AG04450 (cell line): ENCODE measurements around the gene PRR14. TPM values are rescaled to one million over a fixed set of nuclear protein-coding genes. Genes with fewer than 3 reads are reported as not detected.
"Not testable (repeated sequence)": the region's sequence is repeated elsewhere in the genome, so short reads cannot be mapped to it uniquely, and the experiment has no call there.

Experiments used
- CTCF ChIA-PET: fragments of 300-600, 350-600 bp; formaldehyde crosslinking; extraction: SDS; loops from one replicate; lab custom pipeline; 2022; ENCODE audit warnings: antibody characterized with exemption, inconsistent platforms; lab: Charles Lee
- POLR2A ChIA-PET: fragments of 350-600 bp; formaldehyde crosslinking; extraction: SDS; loops from one replicate; lab custom pipeline; 2021; ENCODE audit warnings: antibody characterized with exemption, inconsistent platforms; lab: Yijun Ruan, JAX
- DNase-seq: peaks from one replicate; pipeline ENCODE4 v3.0.0-alpha.2; 2011; ENCODE audit warnings: low read depth, low spot score
- H3K27ac ChIP-seq: one replicate; pipeline ENCODE4 v1.5.1; 2012; ENCODE audit warnings: low read depth, low read length, control low read depth
- H3K27me3 ChIP-seq: one replicate; pipeline ENCODE4 v1.6.0; 2012; ENCODE audit warnings: low read length; ENCODE audit not compliant: control insufficient read depth, insufficient read depth
- H3K4me3 ChIP-seq: 2 replicates; pipeline ENCODE4 v1.5.1; 2011; ENCODE audit warnings: mild to moderate bottlenecking, low read depth, low read length, control low read depth
- H3K9me3 ChIP-seq: 2 replicates; pipeline ENCODE4 v1.5.1; 2012; ENCODE audit warnings: low read length; ENCODE audit not compliant: control insufficient read depth, insufficient read depth
- polyA plus RNA-seq: library from polyadenylated mRNA; depleted of rRNA; stranded (reverse); fragments of >200 nt; gene quantifications from 2 replicates; pipeline ENCODE4 v1.2.3, GENCODE V29; 2011
- TF ChIP-seq, protein P1 (sequence below): IDR thresholded peaks from 2 replicates; pipeline ENCODE4 v1.5.1; 2011; ENCODE audit warnings: low read depth, low read length, control low read depth, inconsistent platforms

PRR14 gene
- polyA plus RNA-seq, 1 experiment, result 4.9 TPM

GRCh38 chr16:30626236-30626635, 24.5 kb upstream of the PRR14 start:
- DNase-seq, result no peak
- TF ChIP-seq, protein P1, sequence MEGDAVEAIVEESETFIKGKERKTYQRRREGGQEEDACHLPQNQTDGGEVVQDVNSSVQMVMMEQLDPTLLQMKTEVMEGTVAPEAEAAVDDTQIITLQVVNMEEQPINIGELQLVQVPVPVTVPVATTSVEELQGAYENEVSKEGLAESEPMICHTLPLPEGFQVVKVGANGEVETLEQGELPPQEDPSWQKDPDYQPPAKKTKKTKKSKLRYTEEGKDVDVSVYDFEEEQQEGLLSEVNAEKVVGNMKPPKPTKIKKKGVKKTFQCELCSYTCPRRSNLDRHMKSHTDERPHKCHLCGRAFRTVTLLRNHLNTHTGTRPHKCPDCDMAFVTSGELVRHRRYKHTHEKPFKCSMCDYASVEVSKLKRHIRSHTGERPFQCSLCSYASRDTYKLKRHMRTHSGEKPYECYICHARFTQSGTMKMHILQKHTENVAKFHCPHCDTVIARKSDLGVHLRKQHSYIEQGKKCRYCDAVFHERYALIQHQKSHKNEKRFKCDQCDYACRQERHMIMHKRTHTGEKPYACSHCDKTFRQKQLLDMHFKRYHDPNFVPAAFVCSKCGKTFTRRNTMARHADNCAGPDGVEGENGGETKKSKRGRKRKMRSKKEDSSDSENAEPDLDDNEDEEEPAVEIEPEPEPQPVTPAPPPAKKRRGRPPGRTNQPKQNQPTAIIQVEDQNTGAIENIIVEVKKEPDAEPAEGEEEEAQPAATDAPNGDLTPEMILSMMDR, result no peak
- CTCF ChIA-PET, result no interaction called here

DNA sequence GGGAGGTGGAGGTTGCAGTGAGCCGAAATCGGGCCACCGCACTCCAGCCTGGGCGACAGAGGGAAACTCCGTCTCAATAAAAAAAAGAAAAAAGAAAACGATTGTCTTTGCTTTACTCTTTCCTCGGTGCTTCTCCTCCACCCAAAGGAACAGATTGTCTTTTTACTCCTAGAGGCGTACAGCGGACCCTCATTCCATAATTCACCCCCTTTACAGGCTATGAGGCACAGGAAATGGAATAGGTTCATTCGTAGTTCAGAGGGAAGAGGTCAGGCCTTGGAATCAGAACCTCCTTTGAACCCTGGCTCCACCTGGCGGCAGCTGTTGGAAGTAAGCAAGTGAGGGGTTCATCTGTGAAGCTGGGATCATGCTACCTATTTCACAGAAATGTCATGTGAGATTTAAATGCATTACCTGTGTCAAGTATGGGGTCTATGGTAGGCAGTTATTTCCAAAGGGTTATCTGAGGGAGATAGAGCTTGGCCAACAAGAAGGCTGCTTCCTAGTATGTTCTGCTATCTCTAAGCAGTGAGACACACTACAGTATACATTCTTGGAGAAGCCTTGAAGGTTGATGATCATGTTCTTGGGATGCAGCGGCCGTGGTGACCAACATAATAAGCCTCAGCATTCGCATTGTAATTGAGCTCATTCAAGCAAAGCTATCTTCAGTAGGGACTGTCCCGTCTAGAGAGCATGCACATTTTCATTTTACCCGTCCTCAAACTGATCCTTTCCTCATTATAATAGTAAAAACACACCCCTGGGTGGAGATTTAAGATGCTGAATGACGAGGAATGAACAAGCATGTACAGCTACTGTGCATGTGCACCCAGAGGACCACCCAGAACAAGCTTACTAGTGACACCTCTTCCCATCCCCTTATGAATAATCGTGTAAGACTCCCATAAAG, 21.9 kb upstream of the PRR14 start:
- H3K9me3 ChIP-seq, result peaks cover 10% of the 10 kb centered on the region
- peaks cover 5% of the 10 kb centered on the region for H3K27me3 ChIP-seq
- TF ChIP-seq, protein P1, result peak; percentile 94
- H3K27ac ChIP-seq, result no peak overlapping the region
- H3K4me3 ChIP-seq, result no peak overlapping the region
- peak; percentile 43 for DNase-seq
- ChIA-PET CTCF (interaction anchor here (0.7 to 3.9 kb wide), 23 partner anchors 13 to 546 kb away, joined by 3 to 45 read pairs (median 4); partner anchors contain the start of genes DCTPP1, ZNF747 and ZNF771), POLR2A (interaction anchor here (0.7 kb wide), 1 partner anchor 57 kb away, joined by 3 read pairs; no protein-coding TSS in a partner anchor)

More at GRCh38 chr16:30626236-30626635, 24.5 kb upstream of the PRR14 start:
- POLR2A ChIA-PET, result interaction anchor here (0.5 kb wide), 1 partner anchor 10 kb away, joined by 5 read pairs; no protein-coding TSS in a partner anchor
- H3K27me3 ChIP-seq, result peaks cover 11% of the 10 kb centered on the region
- peaks cover 14% of the 10 kb centered on the region for H3K9me3 ChIP-seq
- H3K27ac ChIP-seq, result no peak overlapping the region
- H3K4me3 ChIP-seq, result no peak overlapping the region

DNA sequence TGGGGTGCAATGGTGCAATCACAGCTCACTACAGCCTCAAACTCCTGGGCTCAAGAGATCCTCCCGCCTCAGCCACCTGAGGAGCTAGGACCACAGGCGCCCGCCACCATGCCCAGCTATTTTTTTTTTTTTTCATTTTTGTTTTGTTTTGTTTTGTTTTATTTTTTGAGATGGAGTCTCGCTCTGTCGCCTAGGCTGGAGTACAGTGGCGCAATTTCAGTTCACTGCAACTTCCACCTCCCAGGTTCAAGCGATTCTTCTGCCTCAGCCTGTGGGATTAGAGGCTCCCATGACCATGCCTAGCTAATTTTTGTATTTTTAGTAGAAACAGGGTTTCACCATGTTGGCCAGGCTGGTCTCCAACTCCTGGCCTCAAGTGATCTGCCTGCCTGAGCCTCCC, 18.3 kb upstream of the PRR14 start:
- not testable (repeated sequence) for H3K27me3 ChIP-seq, H3K4me3 ChIP-seq, DNase-seq, H3K27ac ChIP-seq, H3K9me3 ChIP-seq
- ChIA-PET POLR2A (interaction anchor here (0.6 kb wide), 2 partner anchors 10 to 27 kb away, joined by 3 to 4 read pairs; no protein-coding TSS in a partner anchor), CTCF (interaction anchor here (0.8 to 1.1 kb wide), 3 partner anchors 97 to 202 kb away, joined by 3 to 4 read pairs (median 3); partner anchors contain the start of gene DCTPP1)

DNA sequence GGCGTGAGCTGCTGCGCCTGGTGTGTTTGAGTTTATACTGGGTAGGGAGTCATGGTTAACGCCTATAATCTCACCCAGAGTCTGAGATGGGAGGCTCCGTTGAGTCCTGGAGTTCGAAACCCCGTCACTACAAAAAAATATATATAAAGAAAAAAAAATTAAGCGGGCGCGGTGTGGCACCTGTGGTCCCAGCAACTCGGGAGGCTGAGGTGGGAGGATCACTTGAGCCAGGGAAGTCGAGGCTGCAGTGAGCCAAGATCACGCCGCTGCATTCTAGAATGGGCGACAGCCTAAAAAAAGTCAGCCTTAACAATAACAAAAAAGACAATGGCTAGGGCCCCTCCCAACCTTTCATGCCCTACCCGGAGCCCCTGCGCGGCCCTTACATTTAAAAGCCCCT, 17.2 kb upstream of the PRR14 start:
- ChIA-PET POLR2A (interaction anchor here (0.5 to 1.0 kb wide), 5 partner anchors 8 to 568 kb away, joined by 3 to 9 read pairs (median 4); partner anchors contain the start of genes ALDOA, PRR14 and TBC1D10B), CTCF (interaction anchor here (0.9 to 1.0 kb wide), 2 partner anchors 17 to 35 kb away, joined by 3 to 5 read pairs; no protein-coding TSS in a partner anchor)
- no peaks in the 10 kb centered on the region for H3K27me3 ChIP-seq
- peak overlapping the region; percentile 80 for H3K4me3 ChIP-seq
- peak overlapping the region; percentile 78 for H3K27ac ChIP-seq
- TF ChIP-seq, protein P1, result no peak
- no peaks in the 10 kb centered on the region for H3K9me3 ChIP-seq
- no peak for DNase-seq

DNA sequence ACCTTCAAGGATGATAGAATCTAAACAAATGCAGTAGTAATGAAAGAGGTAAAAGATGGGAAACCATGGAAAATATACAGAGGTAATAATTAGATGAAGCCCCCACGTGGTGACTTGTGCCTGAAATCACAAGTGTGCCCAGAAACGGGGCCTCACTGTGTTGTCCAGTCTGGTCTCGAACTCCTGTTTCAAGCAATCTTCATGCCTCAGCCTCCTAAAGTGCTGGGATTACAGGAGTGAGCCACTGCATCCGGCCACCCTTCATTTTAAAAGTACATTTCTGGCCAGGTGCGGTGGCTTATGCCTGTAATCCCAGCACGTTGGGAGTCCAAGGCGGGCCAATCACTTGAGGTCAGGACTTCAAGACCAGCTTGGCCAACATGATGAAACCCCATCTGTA, 14.2 kb upstream of the PRR14 start:
- Histone ChIP-seq H3K27me3 (no peaks in the 10 kb centered on the region), H3K9me3 (no peaks in the 10 kb centered on the region), H3K27ac (no peak overlapping the region), H3K4me3 (no peak overlapping the region)
- ChIA-PET CTCF (interaction anchor here (1.5 kb wide), 1 partner anchor 227 kb away, joined by 3 read pairs; no protein-coding TSS in a partner anchor), POLR2A (interaction anchor here (0.6 to 0.7 kb wide), 3 partner anchors 10 to 226 kb away, joined by 3 to 5 read pairs (median 3); no protein-coding TSS in a partner anchor)
- TF ChIP-seq, protein P1, result no peak
- no peak for DNase-seq

GRCh38 chr16:30637139-30637538, 13.6 kb upstream of the PRR14 start:
- H3K27me3 ChIP-seq, H3K9me3 ChIP-seq, H3K4me3 ChIP-seq, DNase-seq, H3K27ac ChIP-seq: not testable (repeated sequence)
- POLR2A ChIA-PET, result interaction anchor here (0.6 to 0.7 kb wide), 3 partner anchors 11 to 226 kb away, joined by 3 to 5 read pairs (median 3); no protein-coding TSS in a partner anchor
- CTCF ChIA-PET, result interaction anchor here (0.7 to 1.5 kb wide), 2 partner anchors 227 to 286 kb away, joined by 3 to 4 read pairs; partner anchors contain the start of gene FBXL19
